NOMO-1 treated with dmso at 0.1 percent for 144 hours (cell line): ENCODE results near the gene CEP170.

Experiments used
- DNase-seq: peaks from one replicate; lab custom pipeline; 2025; ENCODE audit not compliant: unreplicated experiment; lab: John Stamatoyannopoulos, UW

Gene CEP170

DNA sequence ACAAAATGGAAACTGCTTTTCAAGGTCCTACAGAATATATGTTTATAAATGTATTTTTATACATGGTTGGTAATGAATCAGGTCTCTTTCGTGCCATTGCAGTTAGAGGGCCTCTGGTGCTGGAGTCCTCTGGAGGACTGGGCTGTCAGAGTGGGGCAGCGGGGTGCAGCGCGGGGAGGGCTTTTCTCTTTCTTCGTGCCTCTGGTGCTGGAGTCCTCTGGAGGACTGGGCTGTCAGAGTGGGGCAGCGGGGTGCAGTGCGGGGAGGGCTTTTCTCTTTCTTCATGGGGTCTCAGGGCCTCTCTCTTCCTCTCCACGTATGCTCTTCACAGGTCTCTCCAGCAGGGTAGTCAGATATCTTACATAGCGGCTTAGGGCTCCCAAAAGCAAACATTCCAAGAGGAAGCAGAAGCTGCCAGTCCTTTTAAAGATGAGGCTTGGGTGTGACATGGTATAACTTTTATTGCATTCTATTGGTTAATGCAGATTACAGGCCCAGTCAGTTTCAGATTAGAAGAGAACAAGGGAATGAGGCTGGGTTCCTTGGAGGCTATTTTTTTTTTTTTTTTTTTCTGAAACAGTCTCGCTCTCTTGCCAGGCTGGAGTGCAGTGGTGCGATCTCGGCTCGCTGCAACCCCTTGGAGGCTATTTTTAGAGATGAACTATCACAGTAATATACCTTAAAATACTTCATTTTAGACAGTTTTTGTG lies 13.8 kb upstream of the CEP170 start:
- DNase-seq: no peak

DNA sequence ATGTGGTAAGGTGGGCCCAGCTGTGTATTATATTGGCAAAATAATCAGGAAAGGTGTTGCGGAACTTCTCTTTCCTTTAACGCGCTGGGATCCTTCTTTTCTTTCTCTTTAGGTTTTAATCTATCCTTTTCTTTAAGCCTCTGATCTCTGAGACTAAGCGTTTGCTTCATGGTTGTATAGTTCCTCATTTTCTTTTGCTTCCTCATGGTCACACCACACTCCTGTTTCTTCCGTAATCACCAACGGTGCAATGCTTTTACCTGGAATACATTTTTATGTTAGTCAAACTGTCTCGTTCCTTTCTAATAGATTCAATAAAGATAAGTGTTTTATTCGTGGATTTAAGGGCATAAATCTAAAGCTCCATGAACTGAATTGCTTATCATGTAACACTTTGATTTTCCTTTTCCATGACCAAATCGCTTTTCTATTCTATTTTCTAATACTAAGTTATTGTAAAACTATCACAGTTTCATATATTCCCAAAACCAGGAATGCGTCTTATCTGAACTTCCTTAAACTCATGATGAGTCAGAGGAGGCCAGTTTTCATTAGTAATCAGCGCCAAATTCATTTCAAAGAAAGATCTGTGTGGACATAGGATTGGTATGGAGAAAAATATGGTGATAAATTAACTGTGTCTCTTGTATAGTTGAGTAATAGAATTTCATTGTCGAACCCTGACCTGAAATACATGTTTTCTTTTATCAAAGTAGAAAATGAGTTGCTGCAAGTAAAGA lies 13.0 kb upstream of the CEP170 start:
- DNase-seq: peak; percentile 38

DNA sequence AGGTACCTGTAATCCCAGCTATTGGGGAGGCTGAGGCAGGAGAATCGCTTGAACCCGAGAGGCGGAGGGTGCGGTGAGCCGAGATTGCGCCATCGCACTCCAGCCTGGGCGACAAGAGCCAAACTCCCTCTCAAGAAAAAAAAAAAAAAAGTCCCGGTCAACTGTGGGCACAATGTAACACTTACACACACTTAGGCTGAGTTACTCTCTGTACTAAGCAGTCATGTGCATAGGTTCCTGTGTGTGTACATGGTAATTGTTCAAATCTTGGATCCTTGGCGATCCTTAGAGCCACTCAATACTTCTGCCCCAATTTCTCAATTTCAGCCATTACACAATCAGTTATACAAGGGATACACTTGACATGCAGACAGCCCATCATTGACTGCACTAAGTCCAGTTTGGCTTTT lies 12.4 kb upstream of the CEP170 start:
- peak; percentile 45 for DNase-seq

DNA sequence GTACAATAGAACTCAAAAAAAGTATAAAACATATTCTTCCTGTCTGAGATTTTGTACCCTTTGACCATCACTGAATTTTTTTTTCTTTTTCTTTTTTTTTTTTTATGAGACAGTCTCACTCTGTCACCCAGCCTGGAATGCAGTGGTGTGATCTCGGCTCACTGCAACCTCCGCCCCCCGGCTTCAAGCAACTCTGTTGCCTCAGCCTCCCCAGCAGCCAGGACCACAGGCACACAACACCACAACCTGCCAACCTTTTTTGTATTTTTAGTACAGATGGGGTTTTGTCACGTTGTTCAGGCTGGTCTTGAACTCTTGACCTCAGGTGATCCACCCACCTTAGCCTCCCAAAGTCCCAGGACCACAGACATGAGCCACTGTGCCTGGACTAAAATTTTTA lies 11.2 kb upstream of the CEP170 start:
- no peak for DNase-seq

DNA sequence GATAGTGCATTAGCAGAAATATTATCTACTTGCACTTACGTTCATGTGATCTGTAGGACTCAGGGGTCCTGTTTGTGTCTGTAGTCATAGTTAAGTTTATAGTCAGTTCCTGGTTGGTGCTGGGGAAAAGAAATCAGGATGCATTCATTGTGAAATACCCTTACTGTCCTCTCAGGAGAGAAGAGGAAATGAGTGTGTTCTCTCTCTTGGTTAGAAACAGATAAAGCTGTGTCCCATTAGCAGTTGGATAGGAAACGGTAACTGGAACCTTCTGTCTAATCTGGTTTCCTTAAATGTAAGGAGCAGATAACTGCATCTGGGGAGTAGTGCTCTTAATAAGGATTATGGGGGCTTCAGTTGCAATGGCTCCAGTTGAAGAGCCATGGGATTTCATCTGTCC lies 9.6 kb upstream of the CEP170 start:
- DNase-seq: peak; percentile 59

DNA sequence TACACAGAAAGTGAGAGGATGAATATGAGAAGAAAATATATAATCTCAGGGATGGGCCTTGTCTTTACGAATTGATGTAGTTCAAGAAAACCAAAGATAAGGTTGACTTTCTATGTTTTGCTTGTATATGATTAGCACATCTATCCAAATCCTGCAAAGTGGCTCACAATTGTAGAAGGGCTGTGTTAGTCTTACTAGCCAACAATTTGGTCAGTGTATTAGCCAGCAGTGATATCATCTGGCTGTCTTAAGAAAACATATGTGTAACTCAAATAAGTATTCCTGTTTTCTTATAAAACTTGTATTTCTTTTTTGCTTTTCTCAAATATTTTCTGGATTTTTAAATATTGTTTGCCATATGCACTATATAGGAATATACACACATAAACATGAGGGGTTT lies 6.3 kb upstream of the CEP170 start:
- no peak for DNase-seq

DNA sequence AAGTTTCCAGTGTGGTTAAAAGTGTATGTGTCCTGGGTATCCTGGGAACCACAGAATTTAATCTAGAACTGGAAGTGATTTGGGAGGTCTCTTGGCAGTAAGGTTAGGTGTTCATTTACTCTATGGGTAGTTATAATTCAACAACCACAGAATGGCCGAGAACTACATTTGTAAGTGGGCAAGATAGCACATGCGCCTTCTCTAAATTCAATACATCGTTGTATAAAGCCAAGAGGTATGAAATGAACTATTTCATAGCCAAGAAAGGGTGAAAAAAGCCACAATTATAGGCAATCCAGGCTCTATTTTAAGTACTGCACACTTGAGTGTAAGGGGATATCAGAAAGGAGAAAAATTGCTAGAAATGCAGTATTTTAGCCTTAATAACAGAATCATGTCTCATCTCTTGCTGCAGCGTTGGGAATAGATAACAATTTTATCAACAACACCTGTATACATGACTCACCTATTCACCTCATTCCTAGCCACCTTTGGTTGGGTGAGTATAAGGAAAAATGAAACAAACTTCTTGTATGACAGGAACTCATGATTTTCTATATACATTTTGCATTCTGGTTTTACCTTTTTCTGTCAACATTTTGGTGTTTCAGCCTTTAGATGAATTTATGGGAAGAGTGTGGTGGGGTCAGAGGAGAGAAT lies 5.3 kb upstream of the CEP170 start:
- DNase-seq: no peak

DNA sequence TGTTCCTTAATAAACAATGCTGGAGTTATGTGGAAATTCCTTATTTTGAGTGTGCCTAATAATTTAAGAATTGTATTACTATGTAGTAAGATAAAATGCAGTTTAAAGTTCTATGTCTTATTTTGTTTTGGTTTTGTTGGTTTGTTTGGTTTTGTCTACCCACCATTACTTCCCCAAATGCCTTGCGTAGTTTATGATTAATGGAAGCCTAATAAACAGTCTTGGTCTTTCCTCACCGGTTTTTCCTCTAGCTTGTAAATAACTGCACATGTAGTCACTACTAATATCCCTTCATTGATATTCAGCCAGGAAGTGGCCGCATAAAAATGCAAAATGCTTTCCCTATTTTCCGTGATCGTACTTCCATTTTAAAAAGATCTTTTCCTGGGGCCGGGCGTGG lies 3.6 kb upstream of the CEP170 start:
- no peak for DNase-seq

DNA sequence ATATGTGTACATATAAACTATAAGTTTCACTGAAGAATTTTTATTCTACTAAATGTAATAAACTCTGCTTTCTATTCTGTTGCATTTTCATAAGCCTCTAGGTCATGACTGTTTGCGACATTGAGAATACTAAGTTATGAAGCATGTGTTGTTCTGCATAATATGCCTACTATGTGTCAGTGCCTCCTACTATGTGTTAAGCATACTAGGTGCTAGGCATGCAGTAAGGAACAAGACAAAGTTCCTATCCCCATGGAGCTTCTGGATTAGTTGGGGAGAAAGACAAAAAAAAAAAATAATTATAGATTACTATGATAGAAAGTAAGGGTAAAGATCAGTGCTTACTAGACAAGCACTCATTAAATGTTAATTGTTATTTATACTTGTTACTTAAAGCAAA lies 2.1 kb upstream of the CEP170 start:
- no peak for DNase-seq

DNA sequence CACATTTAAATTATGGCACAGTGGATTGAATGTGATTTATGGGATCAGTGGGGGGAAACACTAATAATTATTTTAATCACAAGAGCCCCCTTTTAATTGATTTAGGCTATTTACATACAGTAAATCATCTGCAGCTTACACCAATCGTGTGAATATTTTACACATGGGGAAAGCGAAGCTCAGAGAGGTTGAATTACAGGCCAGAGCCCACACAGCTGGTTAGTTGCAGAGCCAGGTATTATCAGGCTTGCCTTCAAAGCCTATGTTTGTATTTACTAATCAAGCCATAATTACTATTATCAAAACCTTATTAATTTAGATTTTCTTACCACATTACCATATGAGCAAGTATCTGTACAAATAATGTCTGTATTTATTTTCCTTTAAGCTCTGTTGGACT lies 1.5 kb upstream of the CEP170 start:
- no peak for DNase-seq

DNA sequence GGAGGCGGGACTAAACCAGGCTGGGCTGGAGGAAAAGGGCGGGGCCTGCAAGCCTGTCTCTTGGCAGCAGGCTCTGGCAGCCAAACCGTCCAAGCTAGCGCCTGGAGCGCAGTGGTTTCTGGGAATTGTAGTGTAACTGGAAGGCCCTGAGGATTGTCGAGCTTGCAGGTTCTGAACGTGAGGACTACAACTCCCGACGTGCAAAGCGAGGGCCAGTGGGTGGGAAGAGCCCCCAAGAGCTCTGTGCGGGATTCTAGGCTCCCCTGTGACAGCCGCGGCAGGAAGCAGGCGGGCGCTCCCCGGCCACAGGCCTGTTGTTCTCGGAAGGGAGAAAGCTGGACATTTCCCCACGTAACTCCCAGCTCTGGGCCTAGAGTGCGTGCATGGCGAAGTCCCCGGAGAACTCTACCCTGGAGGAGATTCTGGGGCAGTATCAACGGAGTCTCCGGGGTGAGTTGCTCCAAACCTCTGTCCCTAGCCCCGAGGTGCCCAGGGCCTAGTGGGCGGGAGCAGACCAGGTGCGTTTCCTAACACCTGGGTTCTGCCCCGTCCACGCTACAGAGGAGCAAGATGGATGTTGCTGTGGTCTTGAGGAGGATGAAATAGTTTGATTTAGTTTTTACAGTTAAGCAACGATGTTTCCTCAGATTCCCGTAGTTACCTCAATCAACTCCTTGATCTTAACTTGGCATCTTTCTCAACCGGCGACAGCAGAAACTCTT lies 871 bp upstream of the CEP170 start, which contains the start of gene SDCCAG8:
Gene SDCCAG8 (plus strand): TSS at position 251 of the 722 bp plus-strand sequence. CDS start 133 bp downstream, at position 384.
- DNase-seq: peak; percentile 97

DNA sequence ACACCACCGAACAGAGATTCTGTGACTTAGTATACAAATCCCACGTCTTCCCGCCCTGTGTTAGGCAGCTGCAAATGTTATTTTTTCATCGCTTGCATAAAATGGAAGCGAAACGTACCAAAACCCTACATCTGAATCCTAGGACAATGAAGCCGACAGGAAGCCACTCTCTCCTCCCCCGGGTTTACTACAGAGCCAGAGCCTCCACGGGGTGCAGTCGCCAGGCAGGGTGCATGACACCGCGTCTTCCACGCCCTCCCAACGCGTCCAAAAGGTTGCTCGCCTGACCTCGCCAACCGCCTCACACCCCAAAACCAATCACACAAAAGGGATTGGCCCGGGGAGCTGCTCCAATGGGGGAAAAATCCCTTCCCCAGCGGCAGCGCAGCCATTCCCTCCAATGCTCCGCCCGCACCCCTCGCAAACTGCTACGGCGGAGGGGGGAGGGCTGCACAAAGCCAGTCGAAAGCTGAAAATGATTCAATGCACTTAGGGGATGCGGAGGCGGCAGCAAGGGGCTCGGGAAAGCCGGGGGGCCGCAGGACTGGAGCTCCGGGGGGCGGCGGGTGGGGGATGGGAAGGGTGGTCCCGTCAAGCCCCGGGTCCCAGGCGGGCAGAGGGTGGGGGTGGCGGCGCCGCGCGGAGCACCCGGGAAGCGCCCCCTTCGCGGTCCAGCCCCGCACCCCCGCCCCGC lies 701 bp downstream of the CEP170 start:
- peak; percentile 30 for DNase-seq

DNA sequence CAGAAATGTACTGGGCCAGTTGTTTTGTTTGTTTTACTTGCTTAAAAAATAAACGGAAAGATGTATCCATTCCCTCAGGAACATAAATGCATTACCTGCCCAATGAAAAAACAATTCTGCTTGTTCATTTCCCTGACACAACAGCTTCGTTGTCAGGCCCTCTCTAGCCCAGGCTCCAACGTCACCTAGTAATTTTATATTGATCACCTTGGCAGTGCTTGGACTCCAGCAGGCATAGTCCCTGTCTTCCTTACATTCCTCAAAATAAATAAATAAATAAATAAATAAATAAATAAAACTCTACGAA lies 1.2 kb downstream of the CEP170 start:
- DNase-seq: no peak

DNA sequence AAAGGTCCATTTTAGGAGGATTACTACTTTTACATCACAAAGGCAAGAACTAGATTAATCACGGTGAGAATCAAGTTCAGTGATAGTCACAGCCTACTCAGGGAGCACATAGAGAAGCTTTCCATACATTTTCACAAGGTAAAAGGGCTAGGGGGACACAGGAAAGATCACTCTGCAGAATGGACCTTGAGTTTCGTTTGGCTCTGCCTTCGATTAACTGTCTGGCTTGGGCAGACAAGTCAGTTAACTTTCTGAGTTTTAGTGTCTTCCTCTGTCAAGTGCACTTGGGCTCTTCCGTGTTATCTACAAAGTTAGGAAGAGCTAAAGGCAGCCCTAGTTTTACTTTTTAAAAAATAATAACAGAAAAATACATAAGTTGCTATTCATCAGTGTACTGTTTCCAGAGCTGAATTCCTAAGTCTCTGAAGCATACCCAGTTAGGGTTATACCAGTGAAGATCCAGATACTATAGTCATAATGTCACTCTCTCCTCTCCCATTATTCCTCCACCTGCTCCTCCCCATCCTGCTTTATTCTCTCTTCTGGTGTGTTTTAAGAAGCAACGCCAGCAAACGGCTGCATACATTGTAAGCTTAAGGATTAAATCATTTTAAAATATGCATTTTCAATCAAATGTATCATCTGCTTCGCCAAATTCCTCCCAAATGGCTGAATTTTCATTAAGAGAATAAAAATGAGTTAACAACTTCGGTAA lies 1.7 kb downstream of the CEP170 start:
- no peak for DNase-seq

DNA sequence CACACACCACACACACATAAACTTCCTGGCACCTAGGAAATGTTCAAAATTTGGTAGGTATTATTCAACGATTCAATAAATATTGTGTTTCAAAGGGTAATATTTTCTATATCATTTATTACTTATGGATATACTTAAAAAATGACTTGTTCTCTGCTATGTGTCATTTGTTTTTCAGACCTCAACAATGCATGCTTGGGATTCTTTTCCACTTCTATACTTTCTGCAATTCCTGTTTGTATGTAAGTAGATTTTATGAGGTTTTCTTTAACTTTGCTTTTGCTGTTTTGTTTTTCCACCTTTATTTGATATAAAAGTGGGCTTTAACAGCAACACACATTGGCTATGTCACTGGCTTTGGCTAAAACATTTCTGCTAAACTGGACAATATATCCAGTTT lies 3.5 kb downstream of the CEP170 start:
- DNase-seq: no peak

DNA sequence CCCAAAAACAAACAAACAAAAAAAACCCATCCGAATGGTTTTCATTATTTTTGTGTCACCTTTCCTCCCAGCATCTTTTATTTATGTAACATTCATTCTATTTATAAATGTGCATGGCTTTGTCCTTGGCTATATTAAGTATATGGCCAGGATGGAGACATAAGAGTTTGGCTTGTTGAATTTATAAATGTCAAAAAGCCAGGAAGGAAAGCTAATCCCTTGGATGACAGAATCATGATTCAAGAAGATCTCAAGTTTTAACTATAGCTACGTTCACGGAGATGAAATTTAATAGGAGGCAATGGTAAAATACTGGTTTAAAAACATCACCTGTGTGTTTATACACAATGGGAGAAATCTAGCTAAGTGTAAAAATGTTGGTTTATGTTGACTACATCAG lies 5.0 kb downstream of the CEP170 start:
- DNase-seq: no peak

DNA sequence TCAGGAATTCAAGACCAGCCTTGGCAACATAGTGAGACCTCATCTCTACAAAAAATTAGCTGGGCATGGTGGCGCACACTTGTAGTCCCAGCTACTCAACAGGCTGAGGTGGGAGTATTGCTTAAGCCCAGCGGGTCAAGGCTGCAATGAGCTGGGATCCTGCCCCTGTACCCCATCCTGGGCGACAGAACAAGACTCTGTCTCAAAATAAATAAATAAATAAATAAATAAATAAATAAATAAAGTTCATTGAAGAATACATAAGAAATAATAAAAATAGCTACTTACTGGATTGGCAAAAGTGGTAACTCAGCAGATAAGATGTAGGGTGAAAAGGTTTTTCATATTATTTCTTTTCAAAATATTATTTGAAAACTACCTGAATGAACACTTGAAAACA lies 5.9 kb downstream of the CEP170 start:
- DNase-seq: no peak

DNA sequence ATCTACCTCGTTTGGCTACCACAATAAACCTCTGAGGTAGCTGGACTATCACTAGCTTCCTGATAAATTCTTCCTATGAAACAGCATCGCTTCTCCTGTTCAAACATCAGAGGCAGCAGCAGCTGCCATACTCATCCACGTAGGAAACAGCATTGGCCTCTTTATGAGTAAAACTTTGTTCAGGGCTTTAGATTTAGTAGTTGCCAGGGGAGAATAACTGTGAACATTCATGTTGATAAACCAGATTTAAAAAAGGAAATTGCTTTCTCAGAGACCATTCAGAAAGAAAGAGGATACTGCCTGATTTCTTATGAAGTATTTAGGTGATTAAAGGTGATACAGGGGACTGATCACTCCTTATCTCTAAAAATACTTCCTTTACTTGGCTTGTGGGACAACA lies 7.2 kb downstream of the CEP170 start:
- DNase-seq: no peak

DNA sequence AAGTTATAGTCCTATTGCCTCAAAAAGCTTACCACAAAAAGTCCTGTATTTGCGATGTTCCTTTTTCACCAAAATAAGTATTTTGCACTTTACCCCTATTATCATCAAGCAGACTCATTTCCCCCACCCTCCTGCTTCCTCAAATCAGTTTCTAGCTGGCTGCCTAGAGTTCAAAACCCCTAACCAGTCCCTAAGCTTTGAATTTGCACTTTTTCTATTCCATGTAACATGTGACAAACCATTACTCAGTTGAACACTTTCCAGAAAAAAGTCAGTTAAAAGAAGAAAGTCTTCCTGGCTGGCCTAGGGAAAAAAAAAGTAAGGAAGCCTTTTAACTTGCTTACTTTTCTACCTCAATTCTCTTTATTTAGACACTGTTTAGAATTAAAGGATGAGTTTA lies 8.2 kb downstream of the CEP170 start:
- peak; percentile 65 for DNase-seq

DNA sequence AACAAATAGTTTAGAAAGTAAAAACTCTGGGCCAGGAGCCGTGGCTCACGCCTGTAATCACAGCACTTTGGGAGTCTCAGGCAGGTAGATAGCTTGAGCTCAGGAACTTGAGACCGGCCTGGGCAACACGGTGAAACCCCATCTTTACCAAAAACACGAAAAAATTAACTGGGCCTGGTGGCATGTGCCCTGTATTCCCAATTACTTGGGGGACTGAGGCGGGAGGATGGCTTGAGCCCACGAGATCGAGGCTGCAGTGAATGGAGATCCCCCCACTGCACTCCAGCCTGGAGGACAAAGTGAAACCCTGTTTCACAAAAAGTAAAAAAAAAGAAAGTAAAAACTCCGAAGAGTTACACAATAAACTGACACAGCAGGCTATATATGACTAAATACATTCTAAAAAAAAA lies 10.6 kb downstream of the CEP170 start:
- DNase-seq: peak; percentile 5
